HG03280 (cell line): ENCODE measurements around the gene THSD7A.

Experiments used
- ATAC-seq: cut with Tn5 transposase; IDR thresholded peaks from one replicate; pipeline ENCODE4 v1.9.1; 2021; ENCODE audit warnings: mild to moderate bottlenecking, moderate library complexity; ENCODE audit not compliant: unreplicated experiment

THSD7A gene

GRCh38 chr7:11424006-11424405 is 408.0 kb downstream of the THSD7A start:
- ATAC-seq = no peak

- no peak for ATAC-seq
Measured at GRCh38 chr7:11420049-11420448, 411.9 kb downstream of the THSD7A start.

GRCh38 chr7:11416641-11417458 is 415.1 kb downstream of the THSD7A start:
- no peak for ATAC-seq

GRCh38 chr7:11415101-11415500 is 416.9 kb downstream of the THSD7A start:
- no peak for ATAC-seq

- ATAC-seq = no peak
Measured at GRCh38 chr7:11413901-11414300, 418.1 kb downstream of the THSD7A start.

GRCh38 chr7:11412036-11412435 is 420.0 kb downstream of the THSD7A start:
- ATAC-seq = no peak

- ATAC-seq = no peak
Measured at GRCh38 chr7:11410656-11411644, 421.0 kb downstream of the THSD7A start.

- ATAC-seq = no peak
Measured at GRCh38 chr7:11404355-11404754, 427.6 kb downstream of the THSD7A start.

- no peak for ATAC-seq
Measured at GRCh38 chr7:11403781-11404180, 428.2 kb downstream of the THSD7A start.

- ATAC-seq = no peak
Measured at GRCh38 chr7:11394438-11394837, 437.6 kb downstream of the THSD7A start.

GRCh38 chr7:11379641-11380040 is 452.4 kb downstream of the THSD7A start:
- ATAC-seq = no peak

- no peak for ATAC-seq
Measured at GRCh38 chr7:11376529-11376928, 455.5 kb downstream of the THSD7A start.

- no peak for ATAC-seq
Measured at GRCh38 chr7:11374629-11375028, 457.4 kb downstream of the THSD7A start.

- ATAC-seq = no peak
Measured at GRCh38 chr7:11373546-11374142, 458.4 kb downstream of the THSD7A start.

GRCh38 chr7:11369696-11370095 is 462.3 kb downstream of the THSD7A start:
- no peak for ATAC-seq

- ATAC-seq = no peak
Measured at GRCh38 chr7:11366118-11366517, 465.9 kb downstream of the THSD7A start.

GRCh38 chr7:11358637-11359036 is 473.4 kb downstream of the THSD7A start:
- no peak for ATAC-seq

GRCh38 chr7:11355399-11356005 is 476.5 kb downstream of the THSD7A start:
- no peak for ATAC-seq

GRCh38 chr7:11346302-11346701 is 485.7 kb downstream of the THSD7A start:
- ATAC-seq = no peak

GRCh38 chr7:11345621-11346020 is 486.4 kb downstream of the THSD7A start:
- no peak for ATAC-seq
